D341Med (cell line): ENCODE measurements around the gene SNX14.
"Not testable (repeated sequence)": the region's sequence is repeated elsewhere in the genome, so short reads cannot be mapped to it uniquely, and the experiment has no call there.

Experiments
- DNase-seq: peaks from one replicate; pipeline ENCODE4 v3.0.0; 2012; ENCODE audit warnings: low spot score

SNX14 gene

DNA sequence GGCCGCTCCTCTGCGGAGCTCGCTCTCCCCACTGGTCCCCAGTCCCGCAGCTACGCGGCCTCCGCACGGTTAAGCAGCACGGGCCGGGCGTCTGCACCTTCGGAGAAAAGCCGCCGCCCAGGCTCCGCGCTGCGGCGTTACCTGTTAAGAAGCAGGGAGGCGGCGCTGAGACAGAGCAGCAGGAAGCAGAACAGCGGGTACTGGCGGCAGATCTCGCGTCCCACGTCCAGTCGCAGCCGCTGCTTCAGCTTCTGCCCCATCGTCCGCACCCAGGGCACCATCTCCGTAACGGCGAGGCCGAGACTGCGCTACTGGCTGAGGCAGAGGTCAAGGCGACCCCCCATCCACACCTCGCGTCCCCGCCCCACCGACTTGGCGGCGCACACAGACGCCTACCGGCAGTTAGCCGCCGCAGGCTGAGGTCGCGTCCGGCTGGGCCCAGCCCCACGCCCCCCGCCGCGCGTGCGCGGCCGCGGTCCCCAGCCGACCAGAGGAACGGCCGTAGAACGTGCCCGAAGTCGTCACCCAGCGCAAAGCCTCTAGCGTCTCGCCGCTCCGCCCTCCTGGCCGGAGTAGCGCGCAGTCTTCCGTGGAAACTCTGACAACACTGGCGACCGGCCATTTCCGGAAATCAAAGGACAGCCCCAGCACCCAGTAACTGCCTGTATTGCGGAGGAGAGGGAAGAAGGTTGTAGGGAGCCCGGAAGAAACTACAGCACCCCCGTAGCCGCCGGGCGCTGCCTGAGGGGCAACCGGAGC, at the start of gene SNX14:
SNX14 (minus strand) TSS at position 421 of the 759 bp plus-strand sequence; CDS start at position 281, 140 bp downstream.
- DNase-seq = peak; percentile 91

- peak; percentile 92 for DNase-seq
Measured at GRCh38 chr6:85642774-85643536, 49.3 kb upstream of the SNX14 start, which contains the start of gene SYNCRIP. TSS of gene SYNCRIP (minus strand) at chr6:85642886. CDS start at chr6:85641439, 1,447 bp downstream.

DNA sequence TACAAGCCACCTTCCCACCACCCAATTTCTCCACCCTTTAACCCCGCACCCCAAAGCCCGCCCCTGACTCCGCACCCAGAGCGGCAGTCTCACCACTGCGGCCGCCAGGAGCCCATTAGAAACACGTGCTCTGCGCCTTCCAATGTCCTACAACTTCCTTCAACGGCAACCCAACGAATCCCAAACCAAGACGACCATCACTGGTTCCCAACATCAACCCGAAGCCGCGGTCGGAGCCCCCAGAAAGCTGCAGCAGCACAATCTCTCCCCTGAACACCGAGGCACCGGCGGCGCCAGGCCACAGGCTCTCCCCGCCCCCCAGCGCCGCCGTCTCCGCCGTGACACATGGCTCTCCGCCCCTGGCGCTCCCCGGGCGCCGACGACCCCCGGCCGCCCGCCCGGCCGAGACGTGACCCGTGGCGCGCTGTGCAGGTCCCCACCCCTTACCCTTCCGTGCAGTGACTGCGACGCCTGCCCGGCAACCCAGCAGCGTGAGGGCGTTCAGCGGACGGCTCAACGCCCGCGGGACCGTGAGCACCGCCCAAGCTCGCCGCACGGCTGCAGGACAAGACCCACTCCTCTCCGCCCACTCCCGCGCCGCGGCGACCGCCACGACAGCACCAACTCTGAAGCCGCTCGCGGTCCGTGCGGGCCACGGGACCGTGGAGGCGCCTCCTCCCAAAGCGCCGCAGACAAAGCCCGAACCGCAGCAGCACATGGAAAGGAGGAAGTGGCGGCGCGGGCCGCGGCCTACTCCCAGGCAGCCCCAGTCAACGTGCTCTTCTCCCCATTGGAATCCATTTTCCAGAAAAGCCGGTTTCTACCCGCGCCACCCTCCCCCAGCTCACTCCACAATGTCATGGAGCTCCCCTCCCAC, 48.5 kb upstream of the SNX14 start:
- peak; percentile 56 for DNase-seq

DNA sequence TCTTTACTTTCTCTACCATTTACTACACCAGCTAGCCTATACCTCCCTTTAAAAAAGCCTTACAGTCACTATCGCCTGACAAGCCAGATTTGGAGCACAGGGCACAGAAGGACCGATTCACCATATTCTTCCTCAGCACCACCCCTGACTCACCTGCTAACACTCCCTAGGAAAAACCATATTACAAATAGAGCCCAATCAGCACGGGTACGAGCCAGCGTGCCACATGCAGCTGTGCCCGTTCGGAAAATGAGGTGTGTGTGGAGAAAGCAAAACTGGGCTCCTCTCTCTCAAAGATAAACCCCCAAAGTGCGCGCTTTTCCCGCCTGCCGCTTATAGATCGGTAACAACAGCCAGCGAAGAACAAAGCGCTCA, 47.9 kb upstream of the SNX14 start:
- no peak for DNase-seq

DNA sequence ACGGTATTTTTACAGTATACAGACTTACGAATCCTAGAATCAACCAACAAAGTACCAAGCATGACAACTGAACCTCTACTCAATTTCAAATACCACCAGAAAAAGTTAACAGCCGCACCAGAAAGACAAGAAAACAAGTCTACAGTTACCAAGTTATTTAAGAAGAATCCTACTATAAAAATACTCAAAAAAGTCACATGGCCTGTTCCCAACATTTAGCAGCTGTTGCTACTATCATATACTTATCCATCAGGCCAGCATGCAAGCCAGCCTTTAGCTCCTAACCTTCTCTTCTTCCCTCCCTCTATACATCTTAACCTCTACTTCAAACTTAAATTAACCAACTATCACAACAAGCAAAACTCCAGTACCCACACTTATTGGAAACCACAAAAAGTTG, 47.2 kb upstream of the SNX14 start:
- DNase-seq = no peak

GRCh38 chr6:85637579-85637978, 43.9 kb upstream of the SNX14 start:
- DNase-seq = no peak

GRCh38 chr6:85632164-85632942, 38.7 kb upstream of the SNX14 start:
- no peak for DNase-seq

DNA sequence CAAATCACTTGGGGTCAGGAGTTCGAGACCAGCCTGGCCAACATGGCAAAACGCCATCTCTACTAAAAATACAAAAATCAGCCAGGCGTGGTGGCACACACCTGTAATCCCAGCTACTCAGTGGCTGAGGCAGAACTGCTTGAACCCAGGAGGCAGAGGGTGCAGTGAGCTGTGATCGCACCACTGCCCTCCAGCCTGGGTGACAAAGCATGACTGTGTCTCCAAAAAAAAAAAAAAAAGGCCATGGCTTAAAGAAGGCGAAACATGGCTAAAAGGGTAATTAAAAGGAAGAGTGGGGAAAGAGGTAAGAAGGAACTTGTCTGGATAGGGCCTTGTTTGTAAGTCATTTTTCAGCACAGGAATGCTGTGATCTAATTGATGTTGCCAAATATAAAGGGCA, 37.5 kb upstream of the SNX14 start:
- not testable (repeated sequence) for DNase-seq

GRCh38 chr6:85628353-85628752, 34.7 kb upstream of the SNX14 start:
- DNase-seq = no peak

- no peak for DNase-seq
Measured at GRCh38 chr6:85620308-85620707, 26.6 kb upstream of the SNX14 start.

DNA sequence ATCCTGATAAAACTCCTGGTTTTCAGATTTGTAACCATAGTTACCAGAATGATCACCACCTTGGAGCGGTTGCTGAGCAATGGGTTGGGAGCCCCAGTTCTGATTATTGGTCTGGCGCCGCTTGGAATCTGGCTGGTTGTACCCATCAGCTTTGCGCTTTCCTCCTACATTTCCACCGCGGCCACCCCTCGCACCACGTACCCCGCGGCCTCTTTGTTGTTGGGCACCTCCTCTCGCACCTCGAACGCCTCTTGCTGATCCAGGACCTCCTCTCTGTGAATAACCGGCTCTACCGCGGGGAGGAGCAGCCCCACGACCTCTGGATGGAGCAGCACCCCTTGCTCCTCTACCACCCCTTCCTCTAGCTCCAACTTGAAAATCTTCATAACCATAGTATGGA, 21.1 kb upstream of the SNX14 start:
- DNase-seq = no peak

GRCh38 chr6:85612690-85613474, 19.2 kb upstream of the SNX14 start:
- no peak for DNase-seq

DNA sequence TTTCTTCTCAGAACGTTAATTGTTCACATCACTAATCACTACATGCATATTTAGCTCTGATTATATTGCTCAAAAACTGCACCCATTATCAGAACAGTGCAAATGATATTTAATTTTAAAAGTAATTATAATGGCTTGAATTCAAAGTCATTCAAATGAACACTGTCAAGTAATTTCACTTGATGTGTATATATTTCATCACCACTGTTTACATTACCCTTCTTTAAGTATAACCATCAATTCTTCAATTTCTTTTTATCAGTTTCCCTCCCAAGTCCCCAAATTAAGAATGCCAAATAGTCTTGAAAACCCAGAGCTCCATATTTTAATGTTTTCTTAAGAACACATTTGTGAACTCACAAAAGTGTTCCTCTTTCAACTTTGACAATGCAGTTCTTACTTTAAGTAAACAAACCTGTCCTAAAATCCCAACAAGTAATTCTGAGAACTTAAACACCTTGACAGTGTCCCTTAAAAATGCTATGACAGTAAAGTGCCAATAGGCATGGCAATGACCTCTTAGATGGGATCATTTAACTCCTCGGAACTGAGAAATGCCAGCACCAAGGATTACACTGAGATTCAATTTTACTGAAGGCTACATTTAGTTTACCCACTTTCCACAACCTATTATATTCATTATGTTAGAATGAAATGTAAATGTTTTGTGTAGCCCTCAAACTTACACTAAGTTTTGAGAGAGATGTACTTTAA, 16.7 kb upstream of the SNX14 start:
- no peak for DNase-seq

DNA sequence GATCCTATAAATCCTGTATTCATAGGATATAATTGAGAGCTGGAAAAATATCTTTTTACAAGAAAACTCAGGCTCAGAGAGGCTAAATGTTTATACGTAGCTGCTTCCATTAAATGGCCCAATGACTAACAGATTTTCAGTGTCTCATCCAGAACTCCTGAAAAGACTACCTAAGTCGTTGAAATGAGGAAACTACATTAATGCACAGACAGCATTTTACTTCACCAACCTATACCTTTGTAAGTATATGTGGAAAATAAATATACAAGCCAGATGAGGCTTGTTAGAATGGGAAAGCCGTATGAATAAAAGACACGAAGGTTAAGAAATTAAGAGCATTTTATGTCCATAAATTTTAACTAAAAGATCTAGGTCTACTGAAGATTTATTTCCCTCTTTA, 8.4 kb upstream of the SNX14 start:
- DNase-seq = no peak

- no peak for DNase-seq
Measured at GRCh38 chr6:85600713-85601313, 7.2 kb upstream of the SNX14 start.

- peak; percentile 64 for DNase-seq
Measured at GRCh38 chr6:85594197-85594930, 706 bp upstream of the SNX14 start.

GRCh38 chr6:85592033-85592432, 1.6 kb downstream of the SNX14 start:
- DNase-seq = no peak

DNA sequence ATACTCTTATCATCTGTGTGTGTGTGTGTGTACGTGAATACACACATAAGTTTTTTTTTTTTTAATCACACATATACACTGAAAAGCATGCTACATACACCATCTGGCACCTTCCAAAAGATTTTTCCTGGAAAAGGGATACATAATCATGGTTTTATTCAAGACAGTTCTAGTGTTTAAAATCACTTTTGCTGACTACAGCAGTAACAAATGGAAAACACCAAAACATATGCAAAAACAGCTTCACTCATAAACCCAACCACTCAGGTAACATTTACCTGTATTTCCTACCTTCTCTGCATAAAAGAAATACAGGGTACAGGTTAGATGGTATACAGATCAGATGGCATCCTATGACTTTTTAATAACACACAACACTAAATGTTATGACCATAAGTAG, 2.5 kb downstream of the SNX14 start:
- DNase-seq = no peak

DNA sequence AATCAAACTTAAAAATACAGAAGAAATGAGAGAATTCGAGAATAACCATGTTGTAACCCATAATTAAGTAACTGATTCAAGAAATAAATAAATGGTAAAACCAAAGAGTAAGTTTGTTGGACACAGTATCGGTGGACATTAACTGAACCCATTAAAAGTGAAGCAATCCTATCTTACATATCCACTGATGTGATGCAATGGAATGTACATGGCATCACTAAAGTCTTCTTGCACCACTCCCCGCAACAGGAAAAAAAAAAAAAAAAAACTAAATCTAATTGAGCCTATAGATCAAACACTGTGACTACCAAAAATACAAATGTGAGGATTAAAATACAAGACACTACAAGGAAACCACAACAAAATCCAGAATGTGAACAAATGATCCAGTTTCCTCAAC, 7.9 kb downstream of the SNX14 start:
- no peak for DNase-seq
